Measurements from ENCODE around the gene GYS1.
A peak's percentile ranks its signal among the peaks of the same experiment; 100 is the strongest.

The GYS1 gene

DNA sequence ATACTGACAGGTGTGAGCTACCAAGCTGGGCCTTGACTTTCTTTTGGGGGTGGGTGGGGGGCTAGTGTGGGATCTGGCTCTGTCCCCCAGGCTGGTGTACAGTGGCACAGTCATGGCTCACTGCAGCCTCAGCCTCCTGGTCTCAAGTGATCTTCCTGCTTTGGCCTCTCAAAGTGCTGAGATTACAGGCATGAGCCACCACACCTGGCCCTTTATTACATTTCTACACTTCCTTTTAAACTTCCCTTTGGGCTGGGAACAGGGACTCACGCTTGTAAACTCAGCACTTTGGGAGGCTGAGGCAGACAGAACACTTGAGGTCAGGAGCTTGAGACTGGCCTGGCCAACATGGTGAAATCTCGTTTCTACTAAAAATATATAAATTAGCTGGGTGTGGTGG, 16.0 kb downstream of the GYS1 start:
- Histone ChIP-seq H3K4me3 (ENCODE audit: low read length, poor library complexity, severe bottlenecking) (no peak overlapping the region), H3K36me3 (ENCODE audit: insufficient read depth, low read length) (peaks cover 6% of the 10 kb centered on the region; the same call in 1 of the 2 replicates), H3K27me3 (ENCODE audit: insufficient read depth, low read length, poor library complexity, severe bottlenecking) (no peaks in the 10 kb centered on the region), H3K4me1 (ENCODE audit: insufficient read depth, low read length, poor library complexity, severe bottlenecking) (no peaks in the 10 kb centered on the region), H3K4me2 (ENCODE audit: low read depth, low read length, poor library complexity, severe bottlenecking) (no peak overlapping the region), H3F3A (ENCODE audit: low read depth) (no peaks in the 10 kb centered on the region), H3K9ac (ENCODE audit: low read depth, low read length, poor library complexity, severe bottlenecking) (no peak overlapping the region), H3K9me2 (replicated peaks; ENCODE audit: low read depth, low read length) (no peaks in the 10 kb centered on the region), H2AFZ (ENCODE audit: low read length) (no peak overlapping the region), H3K79me2 (ENCODE audit: insufficient read depth, low read length) (no peaks in the 10 kb centered on the region), H3K9me3 (ENCODE audit: insufficient read depth, low read depth, low read length) (no peaks in the 10 kb centered on the region), H4K20me1 (ENCODE audit: insufficient read depth, low read length, poor library complexity, severe bottlenecking) (no peaks in the 10 kb centered on the region)
- TF ChIP-seq, protein P1, sequence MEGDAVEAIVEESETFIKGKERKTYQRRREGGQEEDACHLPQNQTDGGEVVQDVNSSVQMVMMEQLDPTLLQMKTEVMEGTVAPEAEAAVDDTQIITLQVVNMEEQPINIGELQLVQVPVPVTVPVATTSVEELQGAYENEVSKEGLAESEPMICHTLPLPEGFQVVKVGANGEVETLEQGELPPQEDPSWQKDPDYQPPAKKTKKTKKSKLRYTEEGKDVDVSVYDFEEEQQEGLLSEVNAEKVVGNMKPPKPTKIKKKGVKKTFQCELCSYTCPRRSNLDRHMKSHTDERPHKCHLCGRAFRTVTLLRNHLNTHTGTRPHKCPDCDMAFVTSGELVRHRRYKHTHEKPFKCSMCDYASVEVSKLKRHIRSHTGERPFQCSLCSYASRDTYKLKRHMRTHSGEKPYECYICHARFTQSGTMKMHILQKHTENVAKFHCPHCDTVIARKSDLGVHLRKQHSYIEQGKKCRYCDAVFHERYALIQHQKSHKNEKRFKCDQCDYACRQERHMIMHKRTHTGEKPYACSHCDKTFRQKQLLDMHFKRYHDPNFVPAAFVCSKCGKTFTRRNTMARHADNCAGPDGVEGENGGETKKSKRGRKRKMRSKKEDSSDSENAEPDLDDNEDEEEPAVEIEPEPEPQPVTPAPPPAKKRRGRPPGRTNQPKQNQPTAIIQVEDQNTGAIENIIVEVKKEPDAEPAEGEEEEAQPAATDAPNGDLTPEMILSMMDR (conservative IDR thresholded peaks at IDR 0.05; ENCODE audit: low read length), result no peak
- no peak for TF ChIP-seq EZH2phosphoT487 (IDR thresholded peaks at IDR 0.05; ENCODE audit: borderline replicate concordance)

- Histone ChIP-seq H2AFZ (ENCODE audit: low read length) (peak overlapping the region; percentile 15; the same call in 1 of the 2 replicates), H3K79me2 (ENCODE audit: insufficient read depth, low read length) (no peaks in the 10 kb centered on the region), H3K9me2 (replicated peaks; ENCODE audit: low read depth, low read length) (no peaks in the 10 kb centered on the region), H3F3A (ENCODE audit: low read depth) (no peaks in the 10 kb centered on the region), H3K9ac (ENCODE audit: low read depth, low read length, poor library complexity, severe bottlenecking) (no peak overlapping the region), H3K4me3 (ENCODE audit: low read length, poor library complexity, severe bottlenecking) (no peak overlapping the region), H3K4me2 (ENCODE audit: low read depth, low read length, poor library complexity, severe bottlenecking) (no peak overlapping the region), H4K20me1 (ENCODE audit: insufficient read depth, low read length, poor library complexity, severe bottlenecking) (no peaks in the 10 kb centered on the region), H3K27me3 (ENCODE audit: insufficient read depth, low read length, poor library complexity, severe bottlenecking) (no peaks in the 10 kb centered on the region), H3K9me3 (ENCODE audit: insufficient read depth, low read depth, low read length) (no peaks in the 10 kb centered on the region), H3K4me1 (ENCODE audit: insufficient read depth, low read length, poor library complexity, severe bottlenecking) (no peaks in the 10 kb centered on the region), H3K36me3 (ENCODE audit: insufficient read depth, low read length) (peaks cover 6% of the 10 kb centered on the region; the same call in 1 of the 2 replicates)
- TF ChIP-seq, protein P1 (conservative IDR thresholded peaks at IDR 0.05; ENCODE audit: low read length), result no peak
- TF ChIP-seq EZH2phosphoT487 (IDR thresholded peaks at IDR 0.05; ENCODE audit: borderline replicate concordance), result no peak
Measured at GRCh38 chr19:48975947-48976847, 16.9 kb downstream of the GYS1 start.

- TF ChIP-seq EZH2phosphoT487 (IDR thresholded peaks at IDR 0.05; ENCODE audit: borderline replicate concordance), result no peak
- TF ChIP-seq, protein P1 (conservative IDR thresholded peaks at IDR 0.05; ENCODE audit: low read length), result peak; percentile 89
- no peaks in the 10 kb centered on the region for H3K9me2 ChIP-seq (replicated peaks; ENCODE audit: low read depth, low read length)
- H3K27me3 ChIP-seq (ENCODE audit: insufficient read depth, low read length, poor library complexity, severe bottlenecking), result no peaks in the 10 kb centered on the region
- H3K4me3 ChIP-seq (ENCODE audit: low read length, poor library complexity, severe bottlenecking), result no peak overlapping the region
- H2AFZ ChIP-seq (ENCODE audit: low read length), result no peak overlapping the region
- peaks cover 13% of the 10 kb centered on the region; the same call in 1 of the 2 replicates for H3K36me3 ChIP-seq (ENCODE audit: insufficient read depth, low read length)
- no peaks in the 10 kb centered on the region for H3F3A ChIP-seq (ENCODE audit: low read depth)
- H3K9ac ChIP-seq (ENCODE audit: low read depth, low read length, poor library complexity, severe bottlenecking), result no peak overlapping the region
- H3K9me3 ChIP-seq (ENCODE audit: insufficient read depth, low read depth, low read length), result no peaks in the 10 kb centered on the region
- peaks cover 12% of the 10 kb centered on the region for H4K20me1 ChIP-seq (ENCODE audit: insufficient read depth, low read length, poor library complexity, severe bottlenecking)
- no peak overlapping the region for H3K4me2 ChIP-seq (ENCODE audit: low read depth, low read length, poor library complexity, severe bottlenecking)
- H3K79me2 ChIP-seq (ENCODE audit: insufficient read depth, low read length), result peaks cover 12% of the 10 kb centered on the region
- peaks cover 8% of the 10 kb centered on the region for H3K4me1 ChIP-seq (ENCODE audit: insufficient read depth, low read length, poor library complexity, severe bottlenecking)
Measured at GRCh38 chr19:48970923-48971395, 22.1 kb downstream of the GYS1 start.

Data from Loucy (cell line).